Sciatic nerve (tissue), 2 donors: ENCODE results near the gene MAD1L1. TPM values are rescaled to one million over a fixed set of nuclear protein-coding genes. Genes with fewer than 3 reads are reported as not detected.

Experiments used
- ATAC-seq: fragments of 200-7000 bp; cut with Tn5 transposase; one replicate; pipeline ENCODE4 v1.9.1; 2020; ENCODE audit warnings: mild to moderate bottlenecking, moderate library complexity
- DNase-seq: peaks from one replicate; pipeline ENCODE4 v3.0.0-alpha.2; 2020; ENCODE audit warnings: low spot score
- intact Hi-C: fragments of 100-400 bp; cut with DNase I; formaldehyde crosslinking; loops from one replicate; pipeline ENCODE4 v1.14.2; 2022
- total RNA-seq: library from RNA; stranded (reverse); fragmentation: NEBNext Ultra II Directional; extraction: Animal tissue kit (Norgen Biotek cat#: 25700); gene quantifications from one replicate; pipeline ENCODE4 v1.2.1, GENCODE V29; 2021
- donor health status: DM: no; HTN: no; CAD: no.
- donor health status: DM: no; HTN: no; CAD: no.

The MAD1L1 gene
- total RNA-seq, 1 donor from 2014 or later: 42.1 TPM

- ATAC-seq: peak; percentile 69
- no peak for DNase-seq
- intact Hi-C loops: no loop called here
Measured at GRCh38 chr7:1919539-1920265, 313.0 kb downstream of the MAD1L1 start.

GRCh38 chr7:1918881-1919525 is 313.7 kb downstream of the MAD1L1 start:
- intact Hi-C loops: no loop called here
- ATAC-seq (no peak), DNase-seq (no peak)

GRCh38 chr7:1918063-1918645 is 314.6 kb downstream of the MAD1L1 start:
- DNase-seq (no peak), ATAC-seq (no peak)
- intact Hi-C loops: no loop called here

GRCh38 chr7:1917221-1918062 is 315.3 kb downstream of the MAD1L1 start:
- DNase-seq (no peak), ATAC-seq (no peak)
- intact Hi-C loops: no loop called here

- no peak for DNase-seq
- ATAC-seq: no peak
- intact Hi-C loops: no loop called here
Measured at GRCh38 chr7:1916601-1916970, 316.2 kb downstream of the MAD1L1 start.

- ATAC-seq (no peak), DNase-seq (no peak)
- intact Hi-C loops: no loop called here
Measured at GRCh38 chr7:1915956-1916600, 316.7 kb downstream of the MAD1L1 start.

- intact Hi-C loops: no loop called here
- no peak for DNase-seq
- ATAC-seq: no peak
Measured at GRCh38 chr7:1915326-1915725, 317.4 kb downstream of the MAD1L1 start.

GRCh38 chr7:1914743-1915142 is 318.0 kb downstream of the MAD1L1 start:
- DNase-seq (no peak), ATAC-seq (no peak)
- intact Hi-C loops: no loop called here

GRCh38 chr7:1914321-1914720 is 318.4 kb downstream of the MAD1L1 start:
- peak; percentile 85 for ATAC-seq
- peak; percentile 80 for DNase-seq
- intact Hi-C loops: no loop called here

- ATAC-seq (no peak), DNase-seq (no peak)
- intact Hi-C loops: no loop called here
Measured at GRCh38 chr7:1913466-1914282, 319.1 kb downstream of the MAD1L1 start.

- DNase-seq: no peak
- intact Hi-C loops: no loop called here
- no peak for ATAC-seq
Measured at GRCh38 chr7:1912593-1913465, 319.9 kb downstream of the MAD1L1 start.

- ATAC-seq: no peak
- intact Hi-C loops: no loop called here
- DNase-seq: no peak
Measured at GRCh38 chr7:1911571-1911970, 321.2 kb downstream of the MAD1L1 start.

- intact Hi-C loops: no loop called here
- ATAC-seq: no peak
- DNase-seq: no peak
Measured at GRCh38 chr7:1910827-1911226, 321.9 kb downstream of the MAD1L1 start.

GRCh38 chr7:1910081-1910685 is 322.6 kb downstream of the MAD1L1 start:
- intact Hi-C loops: no loop called here
- no peak for DNase-seq

GRCh38 chr7:1909476-1909875 is 323.3 kb downstream of the MAD1L1 start:
- ATAC-seq: no peak
- intact Hi-C loops: no loop called here
- no peak for DNase-seq

More at GRCh38 chr7:1910081-1910685, 322.6 kb downstream of the MAD1L1 start:
- ATAC-seq: no peak

- intact Hi-C loops: no loop called here
- ATAC-seq (no peak), DNase-seq (no peak)
Measured at GRCh38 chr7:1908823-1909420, 323.8 kb downstream of the MAD1L1 start.
